Nephron progenitor cell (in vitro differentiated cells): Measurements from ENCODE around the gene TGFBI.

ENCODE experiments used
- DNase-seq: peaks from one replicate; pipeline ENCODE4 v3.0.0; 2021
- H3K27ac Mint-ChIP-seq: 2 replicates; pipeline ENCODE4 v1.8.0; 2021; ENCODE audit warnings: mild to moderate bottlenecking, moderate library complexity, mixed read lengths
- H3K27me3 Mint-ChIP-seq: 2 replicates; pipeline ENCODE4 v1.8.0; 2021; ENCODE audit warnings: mild to moderate bottlenecking, low read depth, mixed read lengths; ENCODE audit not compliant: poor library complexity
- H3K36me3 Mint-ChIP-seq: 2 replicates; pipeline ENCODE4 v1.8.0; 2021; ENCODE audit warnings: low read depth, mixed read lengths
- H3K4me1 Mint-ChIP-seq: 2 replicates; pipeline ENCODE4 v1.8.0; 2021; ENCODE audit warnings: mixed read lengths
- H3K4me3 Mint-ChIP-seq: 2 replicates; pipeline ENCODE4 v1.8.0; 2021; ENCODE audit warnings: mild to moderate bottlenecking, moderate library complexity, mixed read lengths
- H3K9me3 Mint-ChIP-seq: 2 replicates; pipeline ENCODE4 v1.8.0; 2021; ENCODE audit warnings: mild to moderate bottlenecking, moderate library complexity, mixed read lengths
- CTCF ChIP-seq: fragments of 200-600 bp; sonication (generic); IDR thresholded peaks from 2 replicates; pipeline ENCODE4 v1.5.0; 2021; ENCODE audit warnings: antibody characterized with exemption

TGFBI gene

GRCh38 chr5:136034492-136034891 lies 5.7 kb downstream of the TGFBI start:
- TF ChIP-seq CTCF = no peak
- Mint-ChIP-seq H3K4me3 (no peak overlapping the region), H3K27ac (no peak overlapping the region), H3K4me1 (peaks cover 46% of the 10 kb centered on the region), H3K27me3 (peaks cover 24% of the 10 kb centered on the region), H3K9me3 (peaks cover 14% of the 10 kb centered on the region), H3K36me3 (peaks cover 11% of the 10 kb centered on the region)
- DNase-seq = no peak

GRCh38 chr5:136034984-136035383 lies 6.2 kb downstream of the TGFBI start:
- H3K4me3 Mint-ChIP-seq = no peak overlapping the region
- DNase-seq = no peak
- peaks cover 47% of the 10 kb centered on the region for H3K4me1 Mint-ChIP-seq
- no peak for TF ChIP-seq CTCF
- peaks cover 11% of the 10 kb centered on the region for H3K36me3 Mint-ChIP-seq
- H3K27me3 Mint-ChIP-seq = peaks cover 20% of the 10 kb centered on the region
- H3K27ac Mint-ChIP-seq = no peak overlapping the region
- H3K9me3 Mint-ChIP-seq = peaks cover 14% of the 10 kb centered on the region

- H3K4me3 Mint-ChIP-seq = no peak overlapping the region
- peak overlapping the region; percentile 58 for H3K27ac Mint-ChIP-seq
Observed at GRCh38 chr5:136035837-136036236, 7.0 kb downstream of the TGFBI start.

GRCh38 chr5:136036293-136036911 lies 7.6 kb downstream of the TGFBI start:
- TF ChIP-seq CTCF = no peak
- peak overlapping the region; percentile 5 for H3K27ac Mint-ChIP-seq
- no peak for DNase-seq
- peaks cover 11% of the 10 kb centered on the region for H3K36me3 Mint-ChIP-seq
- peaks cover 48% of the 10 kb centered on the region for H3K4me1 Mint-ChIP-seq
- no peak overlapping the region for H3K4me3 Mint-ChIP-seq
- peaks cover 14% of the 10 kb centered on the region for H3K9me3 Mint-ChIP-seq
- H3K27me3 Mint-ChIP-seq = peaks cover 17% of the 10 kb centered on the region

More at GRCh38 chr5:136035837-136036236, 7.0 kb downstream of the TGFBI start:
- peaks cover 14% of the 10 kb centered on the region for H3K9me3 Mint-ChIP-seq
- no peak for TF ChIP-seq CTCF
- H3K27me3 Mint-ChIP-seq = peaks cover 14% of the 10 kb centered on the region
- peaks cover 11% of the 10 kb centered on the region for H3K36me3 Mint-ChIP-seq
- peaks cover 48% of the 10 kb centered on the region for H3K4me1 Mint-ChIP-seq
- DNase-seq = no peak

GRCh38 chr5:136037001-136037705 lies 8.4 kb downstream of the TGFBI start:
- Mint-ChIP-seq H3K36me3 (peaks cover 11% of the 10 kb centered on the region), H3K27ac (peak overlapping the region; percentile 52), H3K4me1 (peaks cover 47% of the 10 kb centered on the region), H3K27me3 (peaks cover 11% of the 10 kb centered on the region), H3K4me3 (no peak overlapping the region), H3K9me3 (peaks cover 14% of the 10 kb centered on the region)
- DNase-seq = no peak
- TF ChIP-seq CTCF = no peak
